Loucy (cell line): ENCODE results near the gene SLC26A3.

Experiments
- CTCF ChIP-seq: fragments of 200-600 bp; sonication (generic); conservative IDR thresholded peaks from 2 replicates; pipeline ENCODE4 v1.5.1; 2014; ENCODE audit warnings: mild to moderate bottlenecking, antibody characterized with exemption, low read length
- EZH2phosphoT487 ChIP-seq: fragments of 200-600 bp; IDR thresholded peaks from 2 replicates; pipeline ENCODE4 v1.6.1; 2018; ENCODE audit warnings: antibody characterized with exemption, mild to moderate bottlenecking, moderate library complexity, borderline replicate concordance

DNA sequence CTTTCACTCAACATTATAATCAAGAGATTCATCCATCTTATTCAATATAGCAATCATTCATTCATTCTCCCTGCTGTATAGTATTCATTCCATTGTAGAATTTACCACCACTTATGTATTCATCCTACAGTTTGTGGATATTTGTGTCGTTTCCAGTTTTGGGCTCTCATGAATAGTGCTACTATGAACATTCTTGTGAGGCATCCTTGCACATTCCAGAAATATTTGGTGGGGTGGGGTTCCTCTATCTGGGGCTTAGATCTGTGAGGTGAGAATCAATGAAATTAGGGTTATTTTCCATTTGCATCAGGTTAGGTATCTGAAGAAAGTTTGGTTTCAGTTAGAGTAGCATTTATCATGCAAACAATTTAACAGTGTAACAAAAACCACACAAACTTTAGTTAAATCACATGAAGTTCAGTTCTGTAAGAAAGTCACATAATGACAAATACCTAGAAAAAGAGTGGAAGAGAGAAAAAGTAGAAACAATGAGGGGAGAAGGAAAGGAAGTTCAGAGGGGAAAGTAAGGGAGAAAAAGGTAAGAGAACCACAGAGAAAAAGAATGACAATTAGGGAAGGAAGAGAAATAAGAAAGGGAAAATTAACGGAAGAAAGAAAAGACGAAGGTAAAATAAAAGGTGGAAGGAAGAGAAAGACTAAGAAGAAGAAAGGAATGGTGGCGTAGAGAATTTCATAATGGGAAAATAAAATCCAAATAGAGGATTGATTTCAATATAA lies 84.4 kb downstream of the SLC26A3 start:
- no peak for TF ChIP-seq CTCF
- no peak for TF ChIP-seq EZH2phosphoT487
